ENCODE measurements around the gene CSNK1E. TPM values are rescaled to one million over a fixed set of nuclear protein-coding genes. Genes with fewer than 3 reads are reported as not detected.

CSNK1E gene
- total RNA-seq, 2 experiments from 2014 or later: 99.9 to 102 TPM

GRCh38 chr22:38318792-38319773 is 1.9 kb upstream of the CSNK1E start:
- Mint-ChIP-seq H3K4me1 (peaks cover 30% of the 10 kb centered on the region), H3K4me3 (peak overlapping the region; percentile 79), H3K27ac (no peak overlapping the region), H3K27me3 (no peaks in the 10 kb centered on the region), H3K36me3 (ENCODE audit: low read depth) (peaks cover under 1% of the 10 kb centered on the region), H3K9me3 (no peaks in the 10 kb centered on the region)
- no peak for DNase-seq
- CTCF ChIA-PET: interaction anchor here (1.7 kb wide), 1 partner anchor 36 kb away, joined by 4 read pairs; no protein-coding TSS in a partner anchor
- POLR2A ChIA-PET: interaction anchor here (0.5 to 0.9 kb wide), 3 partner anchors 138 to 262 kb away, joined by 3 read pairs; no protein-coding TSS in a partner anchor

- Mint-ChIP-seq H3K4me3 (peak overlapping the region; percentile 79), H3K27me3 (no peaks in the 10 kb centered on the region), H3K9me3 (no peaks in the 10 kb centered on the region), H3K36me3 (ENCODE audit: low read depth) (peaks cover 4% of the 10 kb centered on the region), H3K4me1 (peaks cover 39% of the 10 kb centered on the region), H3K27ac (peak overlapping the region; percentile 79)
- DNase-seq: no peak
- ChIA-PET CTCF (interaction anchor here (1.0 to 1.7 kb wide), 2 partner anchors 13 to 36 kb away, joined by 3 to 4 read pairs; no protein-coding TSS in a partner anchor), POLR2A (interaction anchor here (0.5 to 1.4 kb wide), 9 partner anchors 8 to 261 kb away, joined by 3 to 9 read pairs (median 3); partner anchors contain the start of gene TMEM184B)
Measured at GRCh38 chr22:38317995-38318715, 922 bp upstream of the CSNK1E start.

- Mint-ChIP-seq H3K4me1 (peaks cover 55% of the 10 kb centered on the region), H3K9me3 (no peaks in the 10 kb centered on the region), H3K36me3 (ENCODE audit: low read depth) (peaks cover 6% of the 10 kb centered on the region), H3K4me3 (peak overlapping the region; percentile 80), H3K27ac (peak overlapping the region; percentile 87), H3K27me3 (no peaks in the 10 kb centered on the region)
- ChIA-PET CTCF (no interaction called here), POLR2A (interaction anchor here (1.0 to 1.4 kb wide), 2 partner anchors 10 to 21 kb away, joined by 3 read pairs; no protein-coding TSS in a partner anchor)
- DNase-seq: peak; percentile 52
Measured at GRCh38 chr22:38316364-38317121, 690 bp downstream of the CSNK1E start.

- Mint-ChIP-seq H3K36me3 (ENCODE audit: low read depth) (peaks cover 13% of the 10 kb centered on the region), H3K27me3 (no peaks in the 10 kb centered on the region), H3K27ac (peak overlapping the region; percentile 87), H3K9me3 (no peaks in the 10 kb centered on the region), H3K4me3 (peak overlapping the region; percentile 80), H3K4me1 (peaks cover 61% of the 10 kb centered on the region)
- no peak for DNase-seq
- POLR2A ChIA-PET: interaction anchor here (0.8 to 2.4 kb wide), 5 partner anchors 10 to 115 kb away, joined by 3 to 14 read pairs (median 4); partner anchors contain the start of gene TMEM184B
- CTCF ChIA-PET: interaction anchor here (1.1 kb wide), 1 partner anchor 18 kb away, joined by 3 read pairs; no protein-coding TSS in a partner anchor
Measured at GRCh38 chr22:38315823-38316363, 1.3 kb downstream of the CSNK1E start.

GRCh38 chr22:38314933-38315822 is 2.1 kb downstream of the CSNK1E start:
- H3K4me3 Mint-ChIP-seq: peak overlapping the region; percentile 80
- H3K36me3 Mint-ChIP-seq (ENCODE audit: low read depth): peaks cover 20% of the 10 kb centered on the region
- DNase-seq: no peak
- H3K4me1 Mint-ChIP-seq: peaks cover 68% of the 10 kb centered on the region
- no peaks in the 10 kb centered on the region for H3K9me3 Mint-ChIP-seq
- POLR2A ChIA-PET: interaction anchor here (0.7 to 2.4 kb wide), 6 partner anchors 9 to 114 kb away, joined by 3 to 14 read pairs (median 4); partner anchors contain the start of gene TMEM184B
- H3K27ac Mint-ChIP-seq: peak overlapping the region; percentile 87
- no peaks in the 10 kb centered on the region for H3K27me3 Mint-ChIP-seq
- CTCF ChIA-PET: interaction anchor here (1.1 kb wide), 1 partner anchor 18 kb away, joined by 3 read pairs; no protein-coding TSS in a partner anchor

DNA sequence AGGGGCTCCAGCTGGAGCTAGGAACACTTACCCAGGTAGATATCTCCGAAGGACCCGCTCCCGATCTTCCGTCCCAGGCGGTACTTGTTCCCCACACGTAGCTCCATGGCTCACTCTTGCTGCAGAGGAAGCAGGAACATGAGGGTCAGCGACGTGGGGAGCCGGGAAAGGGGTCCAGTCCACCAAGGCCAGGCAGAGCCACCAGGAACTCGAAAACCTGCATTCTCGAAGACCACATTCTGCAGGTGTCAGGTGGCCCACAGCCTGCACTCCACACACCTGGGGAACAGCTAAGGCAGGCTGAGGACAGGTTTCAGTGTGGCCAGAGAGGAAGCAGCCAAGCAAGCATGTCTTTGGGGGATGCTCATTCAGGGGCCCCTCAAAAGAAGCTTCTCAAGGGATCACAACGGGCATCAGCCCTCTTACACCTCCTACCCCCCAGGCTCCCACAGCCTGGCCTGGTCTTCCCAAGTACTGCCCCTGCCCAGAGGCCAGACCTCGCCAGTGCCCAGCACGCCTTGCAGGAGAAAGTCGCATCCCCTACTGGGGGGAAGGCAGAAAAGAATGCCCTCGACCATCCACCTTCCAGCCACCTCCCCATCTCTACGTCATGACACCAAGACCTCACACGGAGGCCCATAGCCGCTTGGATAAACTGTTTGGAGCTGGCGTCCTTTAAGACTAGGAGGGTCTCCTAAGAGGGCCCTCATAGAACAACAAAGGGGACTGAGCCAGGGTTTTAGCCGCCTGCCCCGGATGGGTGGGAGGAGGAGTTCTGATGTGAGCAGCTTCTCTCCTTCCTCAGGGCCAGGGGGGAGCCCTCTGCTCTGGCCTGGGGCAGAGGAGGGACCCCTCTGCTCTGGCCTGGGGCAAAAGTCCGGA is 2.9 kb downstream of the CSNK1E start:
- no peaks in the 10 kb centered on the region for H3K9me3 Mint-ChIP-seq
- H3K4me1 Mint-ChIP-seq: peaks cover 68% of the 10 kb centered on the region
- CTCF ChIA-PET: no interaction called here
- DNase-seq: no peak
- H3K36me3 Mint-ChIP-seq (ENCODE audit: low read depth): peaks cover 20% of the 10 kb centered on the region
- peak overlapping the region; percentile 80 for H3K4me3 Mint-ChIP-seq
- no peaks in the 10 kb centered on the region for H3K27me3 Mint-ChIP-seq
- POLR2A ChIA-PET: interaction anchor here (0.7 to 2.4 kb wide), 7 partner anchors 8 to 113 kb away, joined by 3 to 14 read pairs (median 3); no protein-coding TSS in a partner anchor
- peak overlapping the region; percentile 87 for H3K27ac Mint-ChIP-seq

DNA sequence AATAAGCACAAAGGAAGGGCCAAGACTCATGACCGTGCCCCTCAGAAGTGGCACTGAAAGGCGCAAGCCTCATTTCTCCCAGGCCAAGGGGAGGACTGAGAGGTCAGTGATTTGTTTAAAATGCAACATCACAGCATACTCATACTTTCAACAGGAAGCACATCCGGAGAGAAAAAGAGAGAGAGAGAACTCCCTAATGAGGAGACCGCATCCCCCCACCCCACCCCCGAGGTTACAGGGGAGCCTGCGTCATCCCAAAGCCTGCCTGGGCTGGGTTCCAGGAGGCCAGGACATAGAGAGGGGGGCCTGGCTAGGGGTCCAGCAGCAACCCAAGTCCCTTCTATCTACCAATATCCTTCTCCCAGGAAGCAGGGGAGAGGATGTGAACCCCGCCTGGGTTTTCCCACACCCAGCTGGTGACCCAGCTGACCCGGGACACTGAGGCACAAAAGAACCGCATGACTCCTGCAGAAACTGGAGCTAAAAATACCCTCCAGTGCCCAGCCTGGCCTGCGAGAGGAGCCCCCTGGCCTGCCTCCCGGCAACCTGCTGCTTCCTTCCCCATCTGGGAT is 3.8 kb downstream of the CSNK1E start:
- CTCF ChIA-PET: no interaction called here
- peaks cover 71% of the 10 kb centered on the region for H3K4me1 Mint-ChIP-seq
- H3K27me3 Mint-ChIP-seq: no peaks in the 10 kb centered on the region
- H3K4me3 Mint-ChIP-seq: peak overlapping the region; percentile 4
- H3K36me3 Mint-ChIP-seq (ENCODE audit: low read depth): peaks cover 25% of the 10 kb centered on the region
- peak; percentile 53 for DNase-seq
- POLR2A ChIA-PET: interaction anchor here (0.7 to 2.4 kb wide), 4 partner anchors 7 to 46 kb away, joined by 3 to 14 read pairs (median 4); no protein-coding TSS in a partner anchor
- peak overlapping the region; percentile 87 for H3K27ac Mint-ChIP-seq
- H3K9me3 Mint-ChIP-seq: no peaks in the 10 kb centered on the region

- Mint-ChIP-seq H3K36me3 (ENCODE audit: low read depth) (peaks cover 25% of the 10 kb centered on the region), H3K9me3 (no peaks in the 10 kb centered on the region)
- CTCF ChIA-PET: no interaction called here
Measured at GRCh38 chr22:38312261-38312800, 4.9 kb downstream of the CSNK1E start.

DNA sequence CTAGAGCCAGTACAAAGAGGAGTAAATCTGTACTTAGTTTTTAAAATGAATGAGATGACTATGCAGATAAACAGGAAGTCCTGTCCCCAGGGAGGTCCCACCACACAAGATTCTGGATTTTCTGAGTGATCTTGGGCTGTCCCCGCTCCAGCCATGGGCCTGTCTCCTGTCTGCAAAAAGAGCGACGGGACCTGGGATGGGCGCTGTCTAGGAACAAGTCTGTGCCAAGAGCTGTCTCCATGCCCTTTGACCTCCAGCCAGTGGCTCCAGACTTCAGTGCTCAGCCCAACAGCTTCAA is 6.0 kb downstream of the CSNK1E start:
- no peak overlapping the region for H3K4me3 Mint-ChIP-seq
- H3K36me3 Mint-ChIP-seq (ENCODE audit: low read depth): peaks cover 27% of the 10 kb centered on the region
- ChIA-PET POLR2A (no interaction called here), CTCF (interaction anchor here (1.1 kb wide), 1 partner anchor 42 kb away, joined by 3 read pairs; no protein-coding TSS in a partner anchor)
- H3K27ac Mint-ChIP-seq: peak overlapping the region; percentile 75
- peaks cover 70% of the 10 kb centered on the region for H3K4me1 Mint-ChIP-seq
- H3K9me3 Mint-ChIP-seq: no peaks in the 10 kb centered on the region
- no peaks in the 10 kb centered on the region for H3K27me3 Mint-ChIP-seq
- no peak for DNase-seq

More at GRCh38 chr22:38312261-38312800, 4.9 kb downstream of the CSNK1E start:
- no peak overlapping the region for H3K4me3 Mint-ChIP-seq
- H3K27ac Mint-ChIP-seq: no peak overlapping the region
- peaks cover 64% of the 10 kb centered on the region for H3K4me1 Mint-ChIP-seq
- no peaks in the 10 kb centered on the region for H3K27me3 Mint-ChIP-seq
- DNase-seq: no peak
- POLR2A ChIA-PET: interaction anchor here (1.5 kb wide), 1 partner anchor 39 kb away, joined by 3 read pairs; no protein-coding TSS in a partner anchor
